Measurements from ENCODE around the gene SHE.

DNA sequence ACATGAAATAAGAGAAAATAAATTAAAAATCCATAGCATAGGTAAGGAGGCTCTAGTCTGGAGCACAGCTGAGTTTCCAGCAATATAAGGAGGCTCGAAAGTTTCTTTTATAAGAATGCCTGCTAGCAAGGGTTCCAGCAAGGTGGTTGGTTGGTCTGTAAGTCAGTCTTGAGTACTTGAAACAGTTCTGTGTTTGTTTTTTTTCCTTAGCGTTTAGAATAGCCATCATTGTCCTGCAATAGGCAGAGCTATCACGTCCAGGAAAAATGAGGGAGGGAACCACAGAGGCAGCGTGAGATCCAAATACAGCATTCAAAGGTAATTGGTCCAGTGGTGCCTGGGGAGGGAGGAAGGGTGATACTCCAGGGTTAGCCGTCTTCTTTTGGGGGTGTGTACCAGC lies 47.9 kb upstream of the SHE start:
- TF ChIP-seq, protein P1, sequence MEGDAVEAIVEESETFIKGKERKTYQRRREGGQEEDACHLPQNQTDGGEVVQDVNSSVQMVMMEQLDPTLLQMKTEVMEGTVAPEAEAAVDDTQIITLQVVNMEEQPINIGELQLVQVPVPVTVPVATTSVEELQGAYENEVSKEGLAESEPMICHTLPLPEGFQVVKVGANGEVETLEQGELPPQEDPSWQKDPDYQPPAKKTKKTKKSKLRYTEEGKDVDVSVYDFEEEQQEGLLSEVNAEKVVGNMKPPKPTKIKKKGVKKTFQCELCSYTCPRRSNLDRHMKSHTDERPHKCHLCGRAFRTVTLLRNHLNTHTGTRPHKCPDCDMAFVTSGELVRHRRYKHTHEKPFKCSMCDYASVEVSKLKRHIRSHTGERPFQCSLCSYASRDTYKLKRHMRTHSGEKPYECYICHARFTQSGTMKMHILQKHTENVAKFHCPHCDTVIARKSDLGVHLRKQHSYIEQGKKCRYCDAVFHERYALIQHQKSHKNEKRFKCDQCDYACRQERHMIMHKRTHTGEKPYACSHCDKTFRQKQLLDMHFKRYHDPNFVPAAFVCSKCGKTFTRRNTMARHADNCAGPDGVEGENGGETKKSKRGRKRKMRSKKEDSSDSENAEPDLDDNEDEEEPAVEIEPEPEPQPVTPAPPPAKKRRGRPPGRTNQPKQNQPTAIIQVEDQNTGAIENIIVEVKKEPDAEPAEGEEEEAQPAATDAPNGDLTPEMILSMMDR (IDR thresholded peaks at IDR 0.05; ENCODE audit: extremely low read depth in 1 of 2, insufficient read depth in 1 of 2, low read depth in 1 of 2, low read length in 2 of 2): no peak
- TF ChIP-seq MYC (IDR thresholded peaks at IDR 0.05; ENCODE audit: low read depth, low read length) (no peak), POLR2A (IDR thresholded peaks at IDR 0.05; ENCODE audit: low read depth, low read length) (no peak)
